Measurements from ENCODE around the gene TBX20.
"Not testable (repeated sequence)": the region's sequence is repeated elsewhere in the genome, so short reads cannot be mapped to it uniquely, and the experiment has no call there.

GRCh38 chr7:35220176-35220575 lies 33.7 kb downstream of the TBX20 start:
- not testable (repeated sequence) for TF ChIP-seq POLR2AphosphoS5 (IDR thresholded peaks at IDR 0.05; ENCODE audit: low read depth); CTCF (conservative IDR thresholded peaks at IDR 0.05; ENCODE audit: low read depth in 2 of 2); EZH2 (IDR thresholded peaks at IDR 0.05; ENCODE audit: low read depth, unreplicated experiment); CREB1 (CRISPR knock-in tag; IDR thresholded peaks at IDR 0.05; ENCODE audit: low read depth); EZH2phosphoT487 (IDR thresholded peaks at IDR 0.05; ENCODE audit: unreplicated experiment); ZNF331 (CRISPR knock-in tag; IDR thresholded peaks at IDR 0.05; ENCODE audit: low read depth); STAT1 (IDR thresholded peaks at IDR 0.05; ENCODE audit: unreplicated experiment); ETS1 (IDR thresholded peaks at IDR 0.05)
- TF ChIP-seq, protein P1, sequence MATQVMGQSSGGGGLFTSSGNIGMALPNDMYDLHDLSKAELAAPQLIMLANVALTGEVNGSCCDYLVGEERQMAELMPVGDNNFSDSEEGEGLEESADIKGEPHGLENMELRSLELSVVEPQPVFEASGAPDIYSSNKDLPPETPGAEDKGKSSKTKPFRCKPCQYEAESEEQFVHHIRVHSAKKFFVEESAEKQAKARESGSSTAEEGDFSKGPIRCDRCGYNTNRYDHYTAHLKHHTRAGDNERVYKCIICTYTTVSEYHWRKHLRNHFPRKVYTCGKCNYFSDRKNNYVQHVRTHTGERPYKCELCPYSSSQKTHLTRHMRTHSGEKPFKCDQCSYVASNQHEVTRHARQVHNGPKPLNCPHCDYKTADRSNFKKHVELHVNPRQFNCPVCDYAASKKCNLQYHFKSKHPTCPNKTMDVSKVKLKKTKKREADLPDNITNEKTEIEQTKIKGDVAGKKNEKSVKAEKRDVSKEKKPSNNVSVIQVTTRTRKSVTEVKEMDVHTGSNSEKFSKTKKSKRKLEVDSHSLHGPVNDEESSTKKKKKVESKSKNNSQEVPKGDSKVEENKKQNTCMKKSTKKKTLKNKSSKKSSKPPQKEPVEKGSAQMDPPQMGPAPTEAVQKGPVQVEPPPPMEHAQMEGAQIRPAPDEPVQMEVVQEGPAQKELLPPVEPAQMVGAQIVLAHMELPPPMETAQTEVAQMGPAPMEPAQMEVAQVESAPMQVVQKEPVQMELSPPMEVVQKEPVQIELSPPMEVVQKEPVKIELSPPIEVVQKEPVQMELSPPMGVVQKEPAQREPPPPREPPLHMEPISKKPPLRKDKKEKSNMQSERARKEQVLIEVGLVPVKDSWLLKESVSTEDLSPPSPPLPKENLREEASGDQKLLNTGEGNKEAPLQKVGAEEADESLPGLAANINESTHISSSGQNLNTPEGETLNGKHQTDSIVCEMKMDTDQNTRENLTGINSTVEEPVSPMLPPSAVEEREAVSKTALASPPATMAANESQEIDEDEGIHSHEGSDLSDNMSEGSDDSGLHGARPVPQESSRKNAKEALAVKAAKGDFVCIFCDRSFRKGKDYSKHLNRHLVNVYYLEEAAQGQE (IDR thresholded peaks at IDR 0.05; ENCODE audit: unreplicated experiment) = not testable (repeated sequence)

Data from GM23338 (cell line).